KMS-11 (cell line): Measurements from ENCODE around the gene TLL2.
A peak's percentile ranks its signal among the peaks of the same experiment; 100 is the strongest.

Experiments used
- H2AFZ ChIP-seq: fragments of 200-600 bp; sonication (generic); 2 replicates; pipeline ENCODE4 v1.6.1; 2016; ENCODE audit warnings: antibody characterized with exemption, mixed run types, low read depth
- H3K27ac ChIP-seq: fragments of 200-600 bp; sonication (generic); 2 replicates; pipeline ENCODE4 v1.6.1; 2016; ENCODE audit warnings: mild to moderate bottlenecking, mixed run types
- H3K27me3 ChIP-seq: fragments of 200-600 bp; sonication (generic); 2 replicates; pipeline ENCODE4 v1.6.1; 2017; ENCODE audit warnings: mild to moderate bottlenecking, low read depth, mixed run types, moderate library complexity; ENCODE audit not compliant: insufficient read depth
- H3K36me3 ChIP-seq: fragments of 200-600 bp; sonication (generic); 2 replicates; pipeline ENCODE4 v1.6.1; 2017; ENCODE audit warnings: mild to moderate bottlenecking, mixed run types; ENCODE audit not compliant: insufficient read depth
- H3K4me1 ChIP-seq: fragments of 200-600 bp; sonication (generic); 2 replicates; pipeline ENCODE4 v1.6.1; 2016; ENCODE audit warnings: mild to moderate bottlenecking, low read depth, mixed run types; ENCODE audit not compliant: poor library complexity, severe bottlenecking
- H3K4me2 ChIP-seq: fragments of 200-600 bp; sonication (generic); 2 replicates; pipeline ENCODE4 v1.7.0; 2016; ENCODE audit warnings: mild to moderate bottlenecking, mixed run types
- H3K4me3 ChIP-seq: fragments of 200-600 bp; sonication (generic); IDR thresholded peaks from 2 replicates; pipeline ENCODE4 v1.6.1; 2017; ENCODE audit warnings: low read depth, low read length, mixed read lengths; ENCODE audit not compliant: insufficient read depth
- H3K79me2 ChIP-seq: fragments of 200-600 bp; sonication (generic); 2 replicates; pipeline ENCODE4 v1.6.1; 2016; ENCODE audit warnings: low read depth, mixed run types; ENCODE audit not compliant: insufficient read depth
- H3K9ac ChIP-seq: fragments of 200-600 bp; sonication (generic); 2 replicates; pipeline ENCODE4 v1.6.1; 2016; ENCODE audit warnings: mild to moderate bottlenecking, mixed run types
- H4K20me1 ChIP-seq: fragments of 200-600 bp; sonication (generic); 2 replicates; pipeline ENCODE4 v1.6.1; 2016; ENCODE audit warnings: mild to moderate bottlenecking, mixed run types; ENCODE audit not compliant: insufficient read depth
- CTCF ChIP-seq: fragments of 200-600 bp; sonication (generic); conservative IDR thresholded peaks from 2 replicates; pipeline ENCODE4 v1.6.1; 2017; ENCODE audit warnings: low read depth, mild to moderate bottlenecking, antibody characterized with exemption, low read length, moderate library complexity, mixed read lengths

Gene TLL2

GRCh38 chr10:96415891-96416554 is 97.7 kb downstream of the TLL2 start:
- no peak for TF ChIP-seq CTCF
- Histone ChIP-seq H3K27ac (peak overlapping the region; percentile 19; the same call in 1 of the 2 replicates), H3K4me2 (peak overlapping the region; percentile 54), H3K79me2 (no peaks in the 10 kb centered on the region), H2AFZ (peak overlapping the region; percentile 0; the same call in 1 of the 2 replicates), H3K36me3 (no peaks in the 10 kb centered on the region), H3K4me3 (no peak overlapping the region), H3K9ac (no peak overlapping the region; the same call in 1 of the 2 replicates), H4K20me1 (no peaks in the 10 kb centered on the region), H3K4me1 (peaks cover 31% of the 10 kb centered on the region), H3K27me3 (no peaks in the 10 kb centered on the region)

- Histone ChIP-seq H4K20me1 (no peaks in the 10 kb centered on the region), H2AFZ (no peak overlapping the region; the same call in 1 of the 2 replicates), H3K36me3 (no peaks in the 10 kb centered on the region), H3K27me3 (no peaks in the 10 kb centered on the region), H3K4me1 (peaks cover 31% of the 10 kb centered on the region), H3K4me2 (peak overlapping the region; percentile 54), H3K4me3 (no peak overlapping the region), H3K79me2 (no peaks in the 10 kb centered on the region), H3K27ac (peak overlapping the region; percentile 19; the same call in 1 of the 2 replicates), H3K9ac (no peak overlapping the region)
- no peak for TF ChIP-seq CTCF
Observed at GRCh38 chr10:96415150-96415890, 98.4 kb downstream of the TLL2 start.

GRCh38 chr10:96414303-96414702 is 99.4 kb downstream of the TLL2 start:
- H3K79me2 ChIP-seq: no peaks in the 10 kb centered on the region
- no peaks in the 10 kb centered on the region for H4K20me1 ChIP-seq
- H3K4me3 ChIP-seq: no peak overlapping the region
- H3K27me3 ChIP-seq: no peaks in the 10 kb centered on the region
- no peak overlapping the region for H3K27ac ChIP-seq
- no peak for TF ChIP-seq CTCF
- H3K4me2 ChIP-seq: no peak overlapping the region
- H3K4me1 ChIP-seq: peaks cover 31% of the 10 kb centered on the region
- H3K9ac ChIP-seq: no peak overlapping the region
- no peaks in the 10 kb centered on the region for H3K36me3 ChIP-seq
- H2AFZ ChIP-seq: no peak overlapping the region

GRCh38 chr10:96413151-96413787 is 100.5 kb downstream of the TLL2 start:
- H3K27ac ChIP-seq: no peak overlapping the region
- H3K4me1 ChIP-seq: peaks cover 31% of the 10 kb centered on the region
- TF ChIP-seq CTCF: peak; percentile 49
- H4K20me1 ChIP-seq: no peaks in the 10 kb centered on the region
- no peak overlapping the region for H3K4me3 ChIP-seq
- H3K9ac ChIP-seq: no peak overlapping the region
- H3K79me2 ChIP-seq: no peaks in the 10 kb centered on the region
- H3K27me3 ChIP-seq: no peaks in the 10 kb centered on the region
- H3K36me3 ChIP-seq: no peaks in the 10 kb centered on the region
- no peak overlapping the region for H3K4me2 ChIP-seq
- H2AFZ ChIP-seq: no peak overlapping the region
